Endodermal cell (in vitro differentiated cells): ENCODE measurements around the gene NFKBIZ. TPM values are rescaled to one million over a fixed set of nuclear protein-coding genes. Genes with fewer than 3 reads are reported as not detected.

Source experiments
- DNase-seq: peaks from one replicate; pipeline ENCODE4 v3.0.0-alpha.2; 2017
- H3K27ac ChIP-seq: 2 replicates; pipeline ENCODE4 v1.5.1; 2013; ENCODE audit warnings: mild to moderate bottlenecking, low read depth, low read length, moderate library complexity
- H3K27me3 ChIP-seq: 2 replicates; pipeline ENCODE4 v1.6.1; 2013; ENCODE audit warnings: mild to moderate bottlenecking, low read length, moderate library complexity; ENCODE audit not compliant: insufficient read depth, control insufficient read depth, poor library complexity, severe bottlenecking
- H3K36me3 ChIP-seq: 2 replicates; pipeline ENCODE4 v1.7.0; 2013; ENCODE audit warnings: mild to moderate bottlenecking, low read length, moderate library complexity; ENCODE audit not compliant: control insufficient read depth, insufficient read depth
- H3K4me1 ChIP-seq: one replicate; pipeline ENCODE4 v1.7.0; 2013; ENCODE audit warnings: low read length; ENCODE audit not compliant: control insufficient read depth, insufficient read depth
- H3K4me3 ChIP-seq: 2 replicates; pipeline ENCODE4 v1.5.1; 2013; ENCODE audit warnings: mild to moderate bottlenecking, low read length, moderate library complexity
- H3K9ac ChIP-seq: 2 replicates; pipeline ENCODE4 v1.6.1; 2013; ENCODE audit warnings: mild to moderate bottlenecking, low read length, moderate library complexity; ENCODE audit not compliant: poor library complexity, severe bottlenecking; ENCODE audit errors: extremely low read depth
- H3K9me3 ChIP-seq: 2 replicates; pipeline ENCODE4 v1.6.1; 2013; ENCODE audit warnings: mild to moderate bottlenecking, low read length, moderate library complexity; ENCODE audit not compliant: control insufficient read depth
- H3K27ac Mint-ChIP-seq: 2 replicates; pipeline ENCODE4 v1.8.0; 2020; ENCODE audit warnings: mixed read lengths
- H3K27me3 Mint-ChIP-seq: 2 replicates; pipeline ENCODE4 v1.8.0; 2021; ENCODE audit warnings: mild to moderate bottlenecking, mixed read lengths; ENCODE audit not compliant: insufficient read depth
- H3K36me3 Mint-ChIP-seq: 2 replicates; pipeline ENCODE4 v1.8.0; 2020; ENCODE audit warnings: low read depth, mixed read lengths
- H3K4me1 Mint-ChIP-seq: 2 replicates; pipeline ENCODE4 v1.8.0; 2020; ENCODE audit warnings: mixed read lengths
- H3K4me3 Mint-ChIP-seq: 2 replicates; pipeline ENCODE4 v1.8.0; 2020; ENCODE audit warnings: mild to moderate bottlenecking, moderate library complexity, mixed read lengths
- H3K9me3 Mint-ChIP-seq: 2 replicates; pipeline ENCODE4 v1.8.0; 2020; ENCODE audit warnings: mild to moderate bottlenecking, mixed read lengths
- CTCF ChIP-seq: fragments of 200-600 bp; sonication (generic); conservative IDR thresholded peaks from 2 replicates; pipeline ENCODE4 v1.5.0; 2021; ENCODE audit warnings: antibody characterized with exemption, mild to moderate bottlenecking
- WGBS, 2 experiments: methylation state at CpG; one replicate each; pipeline versions ENCODE4 v1.1.5 to v1.1.7; 2013; ENCODE audit warnings: missing lambda C conversion rate in 2 of 2, mixed read lengths in 1 of 2; ENCODE audit not compliant: insufficient coverage in 1 of 2, insufficient read length in 1 of 2; 5-methylcytosine and 5-hydroxymethylcytosine counted together
- total RNA-seq, 2 donors: library from RNA; stranded (reverse); fragmentation: NEBNext Ultra II Directional in 1 of 2; extraction: Animal tissue kit (Norgen Biotek cat#: 25700) in 1 of 2; gene quantifications; 2 replicates in 1 of 2; 3 replicates in 1 of 2; pipeline ENCODE4 v1.2.1, GENCODE V29; 2021

NFKBIZ gene
- total RNA-seq, 2 donors from 2014 or later: 5.9 to 6.6 TPM

- H3K4me3 Mint-ChIP-seq: no peak overlapping the region
- H3K4me1 ChIP-seq: no peaks in the 10 kb centered on the region
- H3K27me3 ChIP-seq: no peaks in the 10 kb centered on the region
- H3K27ac ChIP-seq: no peak overlapping the region
- H3K4me1 Mint-ChIP-seq: peaks cover 12% of the 10 kb centered on the region
- no peaks in the 10 kb centered on the region for H3K36me3 ChIP-seq
- TF ChIP-seq CTCF: no peak
- no peaks in the 10 kb centered on the region for H3K27me3 Mint-ChIP-seq
- H3K27ac Mint-ChIP-seq: no peak overlapping the region
- DNase-seq: no peak
- H3K36me3 Mint-ChIP-seq: no peaks in the 10 kb centered on the region
- H3K9ac ChIP-seq: no peak overlapping the region
- H3K9me3 ChIP-seq: no peaks in the 10 kb centered on the region
- H3K4me3 ChIP-seq: no peak overlapping the region
- no peaks in the 10 kb centered on the region for H3K9me3 Mint-ChIP-seq
- WGBS, 2 experiments: 88 to 94% methylated on average over 1 to 2 of the region's 2 CpGs
These were observed 3.9 kb upstream of the NFKBIZ start for GRCh38 chr3:101845425-101845824.

GRCh38 chr3:101846709-101847108 is 2.6 kb upstream of the NFKBIZ start:
- peaks cover 25% of the 10 kb centered on the region for H3K4me1 Mint-ChIP-seq
- TF ChIP-seq CTCF: no peak
- WGBS, 2 experiments: 70 to 95% methylated on average over 2 of the region's 2 CpGs
- Histone ChIP-seq H3K36me3 (no peaks in the 10 kb centered on the region), H3K27me3 (no peaks in the 10 kb centered on the region), H3K27ac (no peak overlapping the region), H3K9me3 (no peaks in the 10 kb centered on the region), H3K4me1 (no peaks in the 10 kb centered on the region), H3K9ac (no peak overlapping the region), H3K4me3 (no peak overlapping the region)
- peaks cover under 1% of the 10 kb centered on the region for H3K36me3 Mint-ChIP-seq
- H3K4me3 Mint-ChIP-seq: no peak overlapping the region
- no peak overlapping the region for H3K27ac Mint-ChIP-seq
- DNase-seq: no peak
- H3K27me3 Mint-ChIP-seq: no peaks in the 10 kb centered on the region
- no peaks in the 10 kb centered on the region for H3K9me3 Mint-ChIP-seq

- H3K9me3 ChIP-seq: no peaks in the 10 kb centered on the region
- Mint-ChIP-seq H3K27me3 (no peaks in the 10 kb centered on the region), H3K4me1 (peaks cover 21% of the 10 kb centered on the region), H3K36me3 (peaks cover 6% of the 10 kb centered on the region), H3K27ac (no peak overlapping the region), H3K4me3 (no peak overlapping the region), H3K9me3 (no peaks in the 10 kb centered on the region)
- TF ChIP-seq CTCF: no peak
- DNase-seq: no peak
- H3K36me3 ChIP-seq: peaks cover 6% of the 10 kb centered on the region
- H3K4me1 ChIP-seq: no peaks in the 10 kb centered on the region
- WGBS, 2 experiments: 92 to 97% methylated on average over 3 of the region's 3 CpGs
- no peak overlapping the region for H3K27ac ChIP-seq
- no peaks in the 10 kb centered on the region for H3K27me3 ChIP-seq
- no peak overlapping the region for H3K9ac ChIP-seq
- H3K4me3 ChIP-seq: no peak overlapping the region
These were observed 2.0 kb upstream of the NFKBIZ start for GRCh38 chr3:101847328-101847727.
